ENCODE data around the gene TMEM120B.
"Not testable (repeated sequence)": the region's sequence is repeated elsewhere in the genome, so short reads cannot be mapped to it uniquely, and the experiment has no call there.

Gene TMEM120B

DNA sequence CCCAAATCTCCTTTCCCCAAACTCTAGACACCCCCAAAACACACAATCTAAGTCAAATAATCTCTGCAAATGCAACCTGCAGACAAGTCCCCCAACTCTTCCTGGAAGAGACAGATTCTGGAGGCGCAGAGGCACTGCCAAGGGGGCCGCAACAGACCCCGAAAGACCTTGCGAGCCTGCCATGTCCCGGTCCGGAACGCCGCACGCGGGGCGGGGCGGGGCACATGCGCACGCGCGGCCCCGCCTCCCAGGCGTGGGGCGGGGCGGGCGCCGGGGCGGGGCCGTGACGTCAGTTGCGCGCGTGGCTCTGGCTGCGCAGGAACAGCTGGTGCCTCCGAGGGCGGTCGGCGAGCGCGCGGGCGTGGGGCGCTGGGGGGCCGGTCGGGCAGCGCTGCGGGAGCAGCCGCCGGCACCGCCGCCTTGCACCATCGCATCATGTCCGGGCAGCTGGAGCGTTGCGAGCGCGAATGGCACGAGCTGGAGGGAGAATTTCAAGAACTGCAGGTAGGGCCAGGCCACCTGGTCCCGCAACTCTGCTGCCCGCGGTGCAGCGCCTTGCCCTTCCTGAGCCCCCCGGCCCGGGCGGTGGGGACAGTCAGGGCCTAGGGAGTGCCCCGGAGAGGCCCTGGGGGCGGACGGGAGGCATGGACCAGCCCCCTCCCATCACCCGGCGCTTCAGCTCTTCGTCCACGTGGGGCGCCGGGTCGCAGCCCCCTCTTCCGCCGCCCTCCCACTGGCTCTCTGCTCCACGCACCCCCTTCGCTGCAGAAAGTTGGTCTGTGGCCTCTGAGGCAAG is at the start of gene TMEM120B:
Gene TMEM120B (plus strand): TSS at position 292 of the 796 bp plus-strand sequence. CDS start 144 bp downstream, at position 436.
- CTCF ChIA-PET, result interaction anchor here (1.0 to 2.6 kb wide), 6 partner anchors 15 to 86 kb away, joined by 3 to 9 read pairs (median 4); partner anchors contain the start of gene RHOF
- TF ChIP-seq FOXK2 (IDR thresholded peaks at IDR 0.05), result no peak
- TF ChIP-seq TARDBP (IDR thresholded peaks at IDR 0.05), result no peak
- TF ChIP-seq SUZ12 (IDR thresholded peaks at IDR 0.05), result no peak
- no peak for TF ChIP-seq SP1 (IDR thresholded peaks at IDR 0.05)
- TF ChIP-seq NFRKB (IDR thresholded peaks at IDR 0.05), result no peak
- TF ChIP-seq CTBP1 (IDR thresholded peaks at IDR 0.05; ENCODE audit: borderline replicate concordance), result no peak
- no peak for TF ChIP-seq ZNF384 (IDR thresholded peaks at IDR 0.05)
- no peak; the same call in 1 of the 2 replicates for TF ChIP-seq LEF1 (IDR thresholded peaks at IDR 0.05; ENCODE audit: borderline replicate concordance)
- TF ChIP-seq FOXM1 (IDR thresholded peaks at IDR 0.05; ENCODE audit: borderline replicate concordance), result no peak
- no peak for TF ChIP-seq BHLHE40 (IDR thresholded peaks at IDR 0.05; ENCODE audit: borderline replicate concordance)
- TF ChIP-seq, protein P1, sequence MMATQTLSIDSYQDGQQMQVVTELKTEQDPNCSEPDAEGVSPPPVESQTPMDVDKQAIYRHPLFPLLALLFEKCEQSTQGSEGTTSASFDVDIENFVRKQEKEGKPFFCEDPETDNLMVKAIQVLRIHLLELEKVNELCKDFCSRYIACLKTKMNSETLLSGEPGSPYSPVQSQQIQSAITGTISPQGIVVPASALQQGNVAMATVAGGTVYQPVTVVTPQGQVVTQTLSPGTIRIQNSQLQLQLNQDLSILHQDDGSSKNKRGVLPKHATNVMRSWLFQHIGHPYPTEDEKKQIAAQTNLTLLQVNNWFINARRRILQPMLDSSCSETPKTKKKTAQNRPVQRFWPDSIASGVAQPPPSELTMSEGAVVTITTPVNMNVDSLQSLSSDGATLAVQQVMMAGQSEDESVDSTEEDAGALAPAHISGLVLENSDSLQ (IDR thresholded peaks at IDR 0.05), result no peak
- TF ChIP-seq ARNT (IDR thresholded peaks at IDR 0.05), result no peak
- no peak for TF ChIP-seq FOXA1 (IDR thresholded peaks at IDR 0.05)
- TF ChIP-seq ELF4 (IDR thresholded peaks at IDR 0.05), result no peak
- TF ChIP-seq HDGF (IDR thresholded peaks at IDR 0.05; ENCODE audit: borderline replicate concordance), result no peak
- TF ChIP-seq L3MBTL2 (conservative IDR thresholded peaks at IDR 0.05), result no peak; the same call in 1 of the 2 replicates
- DNase-seq (ENCODE audit: extremely low spot score), result peak; percentile 92
- POLR2A ChIA-PET, result interaction anchor here (0.8 to 2.4 kb wide), 13 partner anchors 8 to 176 kb away, joined by 3 to 11 read pairs (median 3); partner anchors contain the start of gene PSMD9

DNA sequence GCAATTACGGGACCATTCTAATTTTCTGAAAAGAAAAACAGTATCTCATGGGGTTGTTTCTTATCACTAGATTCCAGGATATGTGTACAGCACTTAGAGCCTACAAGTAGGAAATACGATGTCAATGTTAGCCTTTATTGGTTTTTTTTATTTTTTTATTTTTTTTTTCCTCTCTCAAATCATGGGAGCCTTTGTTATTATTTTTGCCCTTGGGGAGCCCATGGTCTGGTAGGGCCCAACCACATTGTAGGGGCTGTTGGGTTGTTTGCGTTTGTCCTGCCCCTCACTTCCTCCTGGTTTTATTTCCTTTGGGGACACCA is 49.0 kb upstream of the TMEM120B start:
- ChIA-PET POLR2A (interaction anchor here (1.0 to 1.4 kb wide), 8 partner anchors 9 to 104 kb away, joined by 3 to 7 read pairs (median 3); partner anchors contain the start of gene ORAI1), CTCF (no interaction called here)
- DNase-seq (ENCODE audit: extremely low spot score), result no peak
- no peak for TF ChIP-seq ARNT (IDR thresholded peaks at IDR 0.05)
- no peak for TF ChIP-seq SP1 (IDR thresholded peaks at IDR 0.05)
- TF ChIP-seq ZNF384 (IDR thresholded peaks at IDR 0.05), result peak; percentile 90
- TF ChIP-seq SUZ12 (IDR thresholded peaks at IDR 0.05), result no peak
- no peak for TF ChIP-seq NFRKB (IDR thresholded peaks at IDR 0.05)

DNA sequence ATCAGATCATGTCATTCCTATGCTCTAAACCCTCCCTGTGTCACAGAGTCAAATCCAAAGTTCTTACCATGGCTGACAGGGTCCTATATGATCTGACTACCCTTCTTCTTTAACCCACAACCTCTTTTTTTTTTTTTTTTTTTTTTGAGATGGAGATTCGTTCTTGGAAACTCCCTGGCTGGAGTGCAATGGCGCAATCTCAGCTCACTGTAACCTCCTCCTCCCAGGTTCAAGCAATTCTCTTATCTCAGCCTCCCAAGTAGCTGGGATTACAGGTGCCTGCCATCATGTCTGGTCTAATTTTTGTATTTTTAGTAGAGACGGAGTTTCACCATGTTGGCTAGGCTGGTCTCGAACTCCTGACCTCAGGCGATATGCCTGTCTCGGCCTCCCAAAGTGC is 45.7 kb upstream of the TMEM120B start:
- POLR2A ChIA-PET; DNase-seq (ENCODE audit: extremely low spot score): not testable (repeated sequence)
- CTCF ChIA-PET, result interaction anchor here (1.0 kb wide), 1 partner anchor 114 kb away, joined by 3 read pairs; no protein-coding TSS in a partner anchor

DNA sequence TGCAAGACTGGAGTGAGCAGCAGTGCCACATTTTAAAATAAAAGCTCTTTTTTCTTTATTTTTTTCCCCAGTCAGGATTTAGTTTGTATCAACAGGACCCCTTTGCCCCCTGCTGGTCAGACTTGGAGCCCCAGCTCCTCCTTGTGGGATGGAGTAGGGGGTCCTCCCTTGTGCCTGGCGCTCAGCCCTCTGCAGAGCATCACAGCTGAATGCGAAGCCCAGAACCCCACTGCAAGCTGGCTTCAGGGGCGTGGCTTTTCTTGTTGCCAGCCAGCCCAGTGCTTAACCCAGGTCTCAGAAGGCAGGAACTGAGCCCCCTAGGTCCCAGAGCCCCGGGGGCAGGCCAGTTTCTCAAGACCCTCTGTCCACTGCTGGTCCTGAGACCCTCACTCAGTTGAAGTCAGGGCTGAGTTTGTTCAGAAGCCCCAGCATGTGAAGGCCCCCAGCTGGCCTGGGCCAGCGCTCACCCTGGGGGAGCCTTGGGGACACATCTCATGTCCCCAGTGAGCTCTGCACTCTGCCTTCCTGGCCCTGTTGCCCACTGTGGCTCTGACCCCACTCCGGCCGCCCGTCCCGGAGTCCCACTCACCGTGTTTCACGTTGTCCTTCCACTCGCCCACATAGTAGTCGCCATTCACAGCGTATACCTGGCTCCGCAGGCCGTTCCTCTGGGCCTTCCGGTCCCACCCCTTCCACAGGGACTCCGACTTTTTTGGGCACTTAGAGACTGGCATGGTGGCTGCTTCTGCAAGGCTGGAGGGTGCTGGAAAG is 43.6 kb upstream of the TMEM120B start:
- ChIA-PET CTCF (interaction anchor here (0.6 to 2.4 kb wide), 11 partner anchors 12 to 176 kb away, joined by 3 to 23 read pairs (median 6); partner anchors contain the start of gene ORAI1), POLR2A (interaction anchor here (0.9 to 2.1 kb wide), 2 partner anchors 42 to 116 kb away, joined by 6 to 11 read pairs; partner anchors contain the start of gene ORAI1)
- DNase-seq (ENCODE audit: extremely low spot score), result no peak
- TF ChIP-seq NFRKB (IDR thresholded peaks at IDR 0.05), result no peak
- TF ChIP-seq, protein P1 (IDR thresholded peaks at IDR 0.05), result no peak

DNA sequence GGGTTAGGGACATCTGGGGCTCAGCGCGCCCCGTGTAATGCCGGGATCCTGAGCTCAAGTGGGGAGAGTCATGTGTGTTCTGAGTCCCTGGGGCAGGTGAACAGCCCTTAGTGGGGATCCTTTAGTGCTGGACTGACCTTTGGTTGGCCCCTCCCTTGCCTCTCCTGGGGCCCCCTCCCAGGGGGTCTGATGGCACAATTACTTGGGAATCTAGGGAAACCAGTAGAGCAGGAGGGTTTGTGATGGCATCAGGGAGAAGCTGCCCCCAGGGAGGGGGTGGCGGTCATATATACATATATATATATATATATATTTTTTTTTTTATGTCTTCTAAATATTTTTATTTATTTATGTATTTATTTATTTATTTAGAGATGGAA is 43.0 kb upstream of the TMEM120B start, which contains the start of gene MORN3:
Gene MORN3 (minus strand): TSS at position 134 of the 380 bp plus-strand sequence. CDS start 171 bp downstream, outside the sequence.
- TF ChIP-seq L3MBTL2 (conservative IDR thresholded peaks at IDR 0.05), result no peak
- TF ChIP-seq SUZ12 (IDR thresholded peaks at IDR 0.05), result no peak
- TF ChIP-seq NFRKB (IDR thresholded peaks at IDR 0.05), result no peak
- TF ChIP-seq SP1 (IDR thresholded peaks at IDR 0.05), result no peak
- TF ChIP-seq ZNF384 (IDR thresholded peaks at IDR 0.05), result no peak
- TF ChIP-seq, protein P1 (IDR thresholded peaks at IDR 0.05), result no peak
- no peak for TF ChIP-seq HDGF (IDR thresholded peaks at IDR 0.05; ENCODE audit: borderline replicate concordance)
- no peak for TF ChIP-seq LEF1 (IDR thresholded peaks at IDR 0.05; ENCODE audit: borderline replicate concordance)
- no peak for TF ChIP-seq BHLHE40 (IDR thresholded peaks at IDR 0.05; ENCODE audit: borderline replicate concordance)
- no peak for TF ChIP-seq ARNT (IDR thresholded peaks at IDR 0.05)
- TF ChIP-seq FOXK2 (IDR thresholded peaks at IDR 0.05), result no peak
- no peak for TF ChIP-seq CTBP1 (IDR thresholded peaks at IDR 0.05; ENCODE audit: borderline replicate concordance)
- TF ChIP-seq ELF4 (IDR thresholded peaks at IDR 0.05), result no peak
- TF ChIP-seq FOXM1 (IDR thresholded peaks at IDR 0.05; ENCODE audit: borderline replicate concordance), result no peak
- no peak for TF ChIP-seq TARDBP (IDR thresholded peaks at IDR 0.05)
- ChIA-PET POLR2A (interaction anchor here (2.1 kb wide), 1 partner anchor 43 kb away, joined by 11 read pairs; the partner anchor contains the start of gene ORAI1), CTCF (interaction anchor here (1.3 to 2.4 kb wide), 4 partner anchors 42 to 177 kb away, joined by 4 to 23 read pairs (median 5); no protein-coding TSS in a partner anchor)
- no peak for DNase-seq (ENCODE audit: extremely low spot score)
